ENCODE data around the gene LMF1. TPM values are rescaled to one million over a fixed set of nuclear protein-coding genes. Genes with fewer than 3 reads are reported as not detected.
A peak's percentile ranks its signal among the peaks of the same experiment; 100 is the strongest.

The LMF1 gene
- total RNA-seq, 6 experiments from 2014 or later = 10.9 to 20.0 (median 13.8) TPM

GRCh38 chr16:878886-879285, 91.9 kb downstream of the LMF1 start:
- WGBS (ENCODE audit: insufficient coverage, low coverage, low lambda C conversion rate, missing lambda C conversion rate) = 86% methylated on average over 9 of the region's 14 CpGs
- no peaks in the 10 kb centered on the region for H3K36me3 ChIP-seq
- ATAC-seq (no peak), DNase-seq (peak in 1 of 3 donors; percentile 22)
- intact Hi-C loops (cut with DNase I) = no loop called here
- no peak overlapping the region for H3K27ac ChIP-seq
- TF ChIP-seq POLR2A (IDR thresholded peaks at IDR 0.05) (no peak), CTCF (IDR thresholded peaks at IDR 0.05) (no peak)
- no peaks in the 10 kb centered on the region for H3K4me1 ChIP-seq
- H3K4me3 ChIP-seq = no peak overlapping the region
- H3K9me3 ChIP-seq = peaks cover 0 to under 1% (median 0%) of the 10 kb centered on the region in 4 donors
- H3K27me3 ChIP-seq = no peaks in the 10 kb centered on the region

GRCh38 chr16:878072-878784, 92.6 kb downstream of the LMF1 start:
- ATAC-seq = no peak
- intact Hi-C loops (cut with DNase I) = no loop called here

GRCh38 chr16:877242-878071, 93.3 kb downstream of the LMF1 start:
- Histone ChIP-seq H3K36me3 (no peaks in the 10 kb centered on the region), H3K4me3 (no peak overlapping the region), H3K27ac (no peak overlapping the region), H3K4me1 (no peaks in the 10 kb centered on the region), H3K27me3 (no peaks in the 10 kb centered on the region), H3K9me3 (no peaks in the 10 kb centered on the region)
- TF ChIP-seq POLR2A (IDR thresholded peaks at IDR 0.05) (no peak), CTCF (IDR thresholded peaks at IDR 0.05) (no peak)
- intact Hi-C loops (cut with DNase I) = no loop called here
- DNase-seq (peak in 2 of 3 donors; percentile 13 to 31), ATAC-seq (no peak)
- WGBS (ENCODE audit: insufficient coverage, low coverage, low lambda C conversion rate, missing lambda C conversion rate) = 75% methylated on average over 23 of the region's 31 CpGs

More at GRCh38 chr16:878072-878784, 92.6 kb downstream of the LMF1 start:
- Histone ChIP-seq H3K4me1 (no peaks in the 10 kb centered on the region), H3K36me3 (no peaks in the 10 kb centered on the region), H3K27me3 (no peaks in the 10 kb centered on the region), H3K4me3 (no peak overlapping the region), H3K9me3 (no peaks in the 10 kb centered on the region), H3K27ac (no peak overlapping the region)
- TF ChIP-seq CTCF (IDR thresholded peaks at IDR 0.05) (no peak), POLR2A (IDR thresholded peaks at IDR 0.05) (no peak)
- no CpG with 5 or more reads among the region's 44 CpGs for WGBS (ENCODE audit: insufficient coverage, low coverage, low lambda C conversion rate, missing lambda C conversion rate)
- DNase-seq = peak in 2 of 3 donors; percentile 12 to 40

- no peak overlapping the region for H3K4me3 ChIP-seq
- WGBS (ENCODE audit: insufficient coverage, low coverage, low lambda C conversion rate, missing lambda C conversion rate) = 70% methylated on average over 15 of the region's 25 CpGs
- no peak for TF ChIP-seq POLR2A (IDR thresholded peaks at IDR 0.05)
- no peak for TF ChIP-seq CTCF (IDR thresholded peaks at IDR 0.05)
- H3K4me1 ChIP-seq = no peaks in the 10 kb centered on the region
- H3K27me3 ChIP-seq = no peaks in the 10 kb centered on the region
- ATAC-seq (no peak), DNase-seq (peak in 2 of 3 donors; percentile 14 to 37)
- H3K27ac ChIP-seq = no peak overlapping the region
- no peaks in the 10 kb centered on the region for H3K36me3 ChIP-seq
- H3K9me3 ChIP-seq = no peaks in the 10 kb centered on the region
- intact Hi-C loops (cut with DNase I) = no loop called here
Observed at GRCh38 chr16:876523-877241, 94.1 kb downstream of the LMF1 start.
